ENCODE results near the gene TSBP1. TPM values are rescaled to one million over a fixed set of nuclear protein-coding genes. Genes with fewer than 3 reads are reported as not detected.
"Not testable (repeated sequence)": the region's sequence is repeated elsewhere in the genome, so short reads cannot be mapped to it uniquely, and the experiment has no call there.

The TSBP1 gene
- total RNA-seq, 1 experiment from 2014 or later = not detected

- H3K9ac ChIP-seq (ENCODE audit: low read length); ATAC-seq; H3K9me2 ChIP-seq (ENCODE audit: insufficient read depth); H3K27me3 ChIP-seq (ENCODE audit: insufficient read depth, low read length); H3K9me3 ChIP-seq (ENCODE audit: control insufficient read depth in 1 of 2, insufficient read depth in 1 of 2, low read depth in 1 of 2, low read length in 2 of 2); H3K4me3 ChIP-seq (replicated peaks in 1 of 2; ENCODE audit: low read depth in 1 of 2, low read length in 2 of 2); BruUV-seq (replicated peaks); H4K20me1 ChIP-seq (ENCODE audit: insufficient read depth); H3K79me2 ChIP-seq (ENCODE audit: insufficient read depth, low read length); RAD21 ChIA-PET (ENCODE audit: low non-redundant PET in 1 of 2, low total read pairs in 2 of 2, uncharacterized antibody in 2 of 2, unreplicated experiment in 2 of 2); H3K4me1 ChIP-seq (ENCODE audit: control insufficient read depth in 1 of 2, insufficient read depth in 2 of 2, low read length in 2 of 2); H2AFZ ChIP-seq (ENCODE audit: low read depth, low read length, poor library complexity, severe bottlenecking); H3K4me2 ChIP-seq (ENCODE audit: low read length); intact Hi-C loops (cut with micrococcal nuclease); DNase-seq (ENCODE audit: low read depth, low spot score); H3K36me3 ChIP-seq (ENCODE audit: control insufficient read depth in 1 of 2, insufficient read depth in 2 of 2, low read length in 2 of 2); POLR2A ChIA-PET; CTCF ChIA-PET; H3K27ac ChIP-seq (ENCODE audit: low read depth, low read length): not testable (repeated sequence)
Measured at GRCh38 chr6:32358548-32358947, 13.2 kb downstream of the TSBP1 start.

GRCh38 chr6:32355018-32355417, 16.7 kb downstream of the TSBP1 start:
- H3K36me3 ChIP-seq (ENCODE audit: control insufficient read depth in 1 of 2, insufficient read depth in 2 of 2, low read length in 2 of 2) = no peaks in the 10 kb centered on the region
- TF ChIP-seq POLR2AphosphoS5 (IDR thresholded peaks at IDR 0.05; ENCODE audit: low read depth, low read length) (no peak), TCF7L2 (IDR thresholded peaks at IDR 0.05; ENCODE audit: borderline replicate concordance, extremely low read depth, insufficient read depth, insufficient read length) (no peak), FOSL1 (IDR thresholded peaks at IDR 0.05; ENCODE audit: low read depth) (no peak)
- no peaks in the 10 kb centered on the region for H3K27me3 ChIP-seq (ENCODE audit: insufficient read depth, low read length)
- ChIA-PET RAD21 (ENCODE audit: low non-redundant PET in 1 of 2, low total read pairs in 2 of 2, uncharacterized antibody in 2 of 2, unreplicated experiment in 2 of 2) (no interaction called here), CTCF (no interaction called here), POLR2A (no interaction called here)
- BruUV-seq (replicated peaks) = no TSS peak
- H3K4me1 ChIP-seq (ENCODE audit: control insufficient read depth in 1 of 2, insufficient read depth in 2 of 2, low read length in 2 of 2) = no peaks in the 10 kb centered on the region
- H4K20me1 ChIP-seq (ENCODE audit: insufficient read depth) = no peaks in the 10 kb centered on the region
- no peak for ATAC-seq
- no peaks in the 10 kb centered on the region for H3K9me3 ChIP-seq (ENCODE audit: control insufficient read depth in 1 of 2, insufficient read depth in 1 of 2, low read depth in 1 of 2, low read length in 2 of 2)
- no peak overlapping the region for H3K4me3 ChIP-seq (replicated peaks in 1 of 2; ENCODE audit: low read depth in 1 of 2, low read length in 2 of 2)
- H2AFZ ChIP-seq (ENCODE audit: low read depth, low read length, poor library complexity, severe bottlenecking) = peak overlapping the region; percentile 23
- no peaks in the 10 kb centered on the region for H3K9me2 ChIP-seq (ENCODE audit: insufficient read depth)
- H3K4me2 ChIP-seq (ENCODE audit: low read length) = no peak overlapping the region
- H3K79me2 ChIP-seq (ENCODE audit: insufficient read depth, low read length) = no peaks in the 10 kb centered on the region
- intact Hi-C loops (cut with micrococcal nuclease) = no loop called here
- no peak for DNase-seq (ENCODE audit: low read depth, low spot score)
- H3K27ac ChIP-seq (ENCODE audit: low read depth, low read length) = no peak overlapping the region
- H3K9ac ChIP-seq (ENCODE audit: low read length) = no peak overlapping the region

- BruUV-seq (replicated peaks) = no TSS peak
- no peaks in the 10 kb centered on the region for H3K9me2 ChIP-seq (ENCODE audit: insufficient read depth)
- DNase-seq (ENCODE audit: low read depth, low spot score) (no peak), ATAC-seq (no peak)
- POLR2A ChIA-PET = no interaction called here
- no peak for TF ChIP-seq RAD21 (IDR thresholded peaks at IDR 0.05; ENCODE audit: low read depth)
- TF ChIP-seq CTCF (IDR thresholded peaks at IDR 0.05 in 2 of 3, conservative IDR thresholded peaks at IDR 0.05 in 1 of 3; ENCODE audit: borderline replicate concordance in 1 of 3, insufficient read depth in 1 of 3, low read depth in 2 of 3, low read length in 2 of 3) = no peak
- TF ChIP-seq POLR2AphosphoS5 (IDR thresholded peaks at IDR 0.05; ENCODE audit: low read depth, low read length) = no peak
- no peak for TF ChIP-seq ZNF274 (IDR thresholded peaks at IDR 0.05; ENCODE audit: low read depth, low read length)
- no peak for TF ChIP-seq FOSL1 (IDR thresholded peaks at IDR 0.05; ENCODE audit: low read depth)
- no peak for TF ChIP-seq ZBTB33 (IDR thresholded peaks at IDR 0.05; ENCODE audit: extremely low read depth, insufficient replicate concordance, low read length)
- H3K4me1 ChIP-seq (ENCODE audit: control insufficient read depth in 1 of 2, insufficient read depth in 2 of 2, low read length in 2 of 2) = no peaks in the 10 kb centered on the region
- H3K4me3 ChIP-seq (replicated peaks in 1 of 2; ENCODE audit: low read depth in 1 of 2, low read length in 2 of 2) = no peak overlapping the region
- no peaks in the 10 kb centered on the region for H3K79me2 ChIP-seq (ENCODE audit: insufficient read depth, low read length)
- H3K9ac ChIP-seq (ENCODE audit: low read length) = no peak overlapping the region
- H3K27me3 ChIP-seq (ENCODE audit: insufficient read depth, low read length) = no peaks in the 10 kb centered on the region
- H3K4me2 ChIP-seq (ENCODE audit: low read length) = no peak overlapping the region
- RAD21 ChIA-PET (ENCODE audit: low non-redundant PET in 1 of 2, low total read pairs in 2 of 2, uncharacterized antibody in 2 of 2, unreplicated experiment in 2 of 2) = no interaction called here
- H3K9me3 ChIP-seq (ENCODE audit: control insufficient read depth in 1 of 2, insufficient read depth in 1 of 2, low read depth in 1 of 2, low read length in 2 of 2) = no peaks in the 10 kb centered on the region
- no peaks in the 10 kb centered on the region for H4K20me1 ChIP-seq (ENCODE audit: insufficient read depth)
- no peaks in the 10 kb centered on the region for H3K36me3 ChIP-seq (ENCODE audit: control insufficient read depth in 1 of 2, insufficient read depth in 2 of 2, low read length in 2 of 2)
- no peak overlapping the region for H3K27ac ChIP-seq (ENCODE audit: low read depth, low read length)
- H2AFZ ChIP-seq (ENCODE audit: low read depth, low read length, poor library complexity, severe bottlenecking) = no peak overlapping the region
- intact Hi-C loops (cut with micrococcal nuclease) = no loop called here
- CTCF ChIA-PET = no interaction called here
Measured at GRCh38 chr6:32353348-32353747, 18.4 kb downstream of the TSBP1 start.

All from HCT116 (cell line).